ENCODE measurements around the gene ANKRD62. TPM values are rescaled to one million over a fixed set of nuclear protein-coding genes. Genes with fewer than 3 reads are reported as not detected.

The ANKRD62 gene
- total RNA-seq, 2 donors from 2014 or later: not detected

GRCh38 chr18:12155996-12156395 is 62.4 kb downstream of the ANKRD62 start:
- no peaks in the 10 kb centered on the region for H3K36me3 Mint-ChIP-seq (ENCODE audit: low read depth)
- no peak overlapping the region for H3K4me3 Mint-ChIP-seq
- no peaks in the 10 kb centered on the region for H3K9me3 Mint-ChIP-seq
- no peak for ATAC-seq (replicated peaks)
- H3K27me3 Mint-ChIP-seq: peaks cover 7% of the 10 kb centered on the region
- no peaks in the 10 kb centered on the region for H3K4me1 Mint-ChIP-seq
- no peak overlapping the region for H3K27ac Mint-ChIP-seq

GRCh38 chr18:12159446-12159845 is 65.8 kb downstream of the ANKRD62 start:
- Mint-ChIP-seq H3K9me3 (no peaks in the 10 kb centered on the region), H3K4me3 (no peak overlapping the region), H3K27me3 (no peaks in the 10 kb centered on the region), H3K27ac (no peak overlapping the region), H3K36me3 (ENCODE audit: low read depth) (no peaks in the 10 kb centered on the region), H3K4me1 (no peaks in the 10 kb centered on the region)
- ATAC-seq (replicated peaks): no peak

- Mint-ChIP-seq H3K4me3 (no peak overlapping the region), H3K27me3 (peaks cover 3% of the 10 kb centered on the region), H3K9me3 (no peaks in the 10 kb centered on the region), H3K36me3 (ENCODE audit: low read depth) (no peaks in the 10 kb centered on the region), H3K27ac (no peak overlapping the region), H3K4me1 (no peaks in the 10 kb centered on the region)
- ATAC-seq (replicated peaks): no peak
These were observed 69.1 kb downstream of the ANKRD62 start for GRCh38 chr18:12162786-12163185.

GRCh38 chr18:12165038-12165768 is 71.6 kb downstream of the ANKRD62 start:
- Mint-ChIP-seq H3K36me3 (ENCODE audit: low read depth) (no peaks in the 10 kb centered on the region), H3K4me1 (no peaks in the 10 kb centered on the region), H3K4me3 (no peak overlapping the region), H3K27ac (no peak overlapping the region), H3K9me3 (no peaks in the 10 kb centered on the region), H3K27me3 (peaks cover 8% of the 10 kb centered on the region)
- no peak for ATAC-seq (replicated peaks)

Other genes starting within 250 kb of the ANKRD62 start
- gene CHMP1B, start 242.4 kb upstream of the ANKRD62 start, total RNA-seq: 10 to 100 TPM; 18.8 to 21.5 TPM
- 10 to 100 TPM; 34.4 to 38.1 TPM for gene MPPE1, start 185.5 kb upstream of the ANKRD62 start, total RNA-seq
- gene IMPA2, start 112.3 kb upstream of the ANKRD62 start, total RNA-seq: 10 to 100 TPM; 18.3 to 23.7 TPM
- gene CIDEA, start 160.5 kb downstream of the ANKRD62 start, total RNA-seq: not detected
- gene TUBB6, start 214.4 kb downstream of the ANKRD62 start, total RNA-seq: 10 to 100 TPM in 1 of 2 donors, 1 to 10 TPM in 1; 6.9 to 20.4 TPM

Measured in activated T-helper 17 cell treated with anti-CD3 and anti-CD28 coated beads, Interleukin-2, amount 50 U/mL, for 72 hours (primary cell).